ENCODE data around the gene DRC1. TPM values are rescaled to one million over a fixed set of nuclear protein-coding genes. Genes with fewer than 3 reads are reported as not detected.

DRC1 gene
- total RNA-seq, 1 experiment from 2014 or later: not detected

DNA sequence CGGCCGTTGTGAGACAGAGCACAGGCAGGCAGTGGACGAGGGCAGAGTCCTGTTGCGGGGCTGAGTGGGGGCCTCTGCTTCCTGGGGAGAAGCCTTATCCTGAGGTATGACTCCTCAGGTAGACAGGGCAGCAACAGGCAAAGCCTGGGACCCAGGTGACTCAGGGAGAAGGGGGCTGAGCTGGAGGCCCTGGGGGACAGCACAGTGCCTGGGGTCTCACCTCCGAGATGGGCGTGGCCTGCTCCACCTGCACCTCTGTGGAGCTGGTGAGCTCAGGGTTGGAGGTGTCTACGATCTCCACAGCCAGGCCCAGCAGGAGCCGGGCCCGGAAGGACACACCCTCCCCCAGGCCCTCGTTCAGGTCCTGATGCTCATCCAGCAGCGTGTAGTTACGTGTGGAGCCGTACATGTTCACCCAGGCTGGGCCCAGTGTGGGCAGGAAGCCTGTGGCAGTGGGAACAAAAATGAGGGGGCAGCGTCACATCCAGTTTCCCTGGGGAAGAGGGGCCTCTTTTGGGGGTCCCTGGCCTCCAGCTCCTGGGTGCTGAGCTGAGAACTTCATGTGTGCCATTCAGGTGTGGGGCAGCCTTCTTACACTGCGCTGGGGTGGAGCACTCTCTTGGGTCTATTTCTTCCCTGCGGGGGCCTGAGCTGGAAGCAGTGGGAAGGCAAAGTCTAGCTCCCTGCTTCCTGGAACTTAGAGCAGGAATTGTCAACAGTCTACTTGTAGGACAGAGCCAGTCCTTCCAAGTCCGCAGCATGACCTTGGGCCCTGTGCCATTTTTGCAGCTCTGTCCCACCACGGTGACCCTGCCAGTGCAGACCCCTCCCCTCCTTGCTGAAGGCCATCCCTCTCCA is 79.1 kb downstream of the DRC1 start:
- Histone ChIP-seq H2BK15ac (ENCODE audit: low read depth, low read length) (no peak overlapping the region), H3K4me1 (ENCODE audit: insufficient read depth, low read length) (no peaks in the 10 kb centered on the region; the same call in 1 of the 2 replicates), H4K91ac (ENCODE audit: insufficient read length, low read depth, low read length) (no peak overlapping the region), H3K79me2 (ENCODE audit: insufficient read depth, low read length) (no peaks in the 10 kb centered on the region), H4K5ac (ENCODE audit: insufficient read length, low read depth, low read length) (no peak overlapping the region), H3K27me3 (ENCODE audit: insufficient read depth, low read length) (no peaks in the 10 kb centered on the region), H3K23ac (ENCODE audit: insufficient read length, low read depth, low read length) (no peak overlapping the region), H4K8ac (replicated peaks; ENCODE audit: insufficient read length, low read depth, low read length) (no peak overlapping the region), H3K56ac (ENCODE audit: insufficient read length, low read depth, low read length) (no peak overlapping the region), H4K20me1 (ENCODE audit: control insufficient read depth, insufficient read depth, insufficient read length) (peaks cover 3% of the 10 kb centered on the region), H2BK5ac (ENCODE audit: insufficient read length, low read length) (no peak overlapping the region), H3K4ac (ENCODE audit: low read depth, low read length) (no peak overlapping the region), H3K4me2 (ENCODE audit: insufficient read depth, insufficient read length, low read length) (no peak overlapping the region), H2BK120ac (ENCODE audit: low read depth, low read length, poor library complexity, severe bottlenecking) (no peak overlapping the region), H3K23me2 (ENCODE audit: insufficient read length, low read depth, low read length, poor library complexity, severe bottlenecking) (no peaks in the 10 kb centered on the region), H3K18ac (ENCODE audit: insufficient read length, low read depth, low read length) (no peak overlapping the region), H3K27ac (ENCODE audit: insufficient read length, low read depth, low read length) (no peak overlapping the region), H3K14ac (ENCODE audit: insufficient read depth, low read length) (no peak overlapping the region; the same call in 1 of the 2 replicates), H3T11ph (ENCODE audit: low read length) (no peak overlapping the region), H3K9ac (ENCODE audit: extremely low read depth, insufficient read length, low read length) (no peak overlapping the region), H2BK12ac (ENCODE audit: insufficient read length, low read depth, low read length) (no peak overlapping the region), H3K9me3 (ENCODE audit: control insufficient read depth, low read depth, low read length) (no peaks in the 10 kb centered on the region), H3K79me1 (ENCODE audit: insufficient read depth, low read depth, low read length, poor library complexity, severe bottlenecking) (no peaks in the 10 kb centered on the region), H2AFZ (ENCODE audit: low read length) (no peak overlapping the region), H2AK5ac (ENCODE audit: insufficient read length, low read length) (no peak overlapping the region), H2BK20ac (ENCODE audit: low read depth, low read length, poor library complexity, severe bottlenecking) (no peak overlapping the region)
- Mint-ChIP-seq H3K27ac (no peak overlapping the region), H3K9me3 (no peaks in the 10 kb centered on the region; a peak in 2 of 5 replicates), H3K4me1 (peaks cover 5 to 11% of the 10 kb centered on the region in 2 experiments), H3K36me3 (ENCODE audit: insufficient read depth in 1 of 3, low read depth in 3 of 3) (peaks cover 0 to 2% (median 0%) of the 10 kb centered on the region in 3 experiments; a peak in 2 of 7 replicates), H3K4me3 (no peak overlapping the region), H3K27me3 (ENCODE audit: low read depth) (peaks cover 5% of the 10 kb centered on the region)
- DNase-seq: no peak
- TF ChIP-seq, protein P1, sequence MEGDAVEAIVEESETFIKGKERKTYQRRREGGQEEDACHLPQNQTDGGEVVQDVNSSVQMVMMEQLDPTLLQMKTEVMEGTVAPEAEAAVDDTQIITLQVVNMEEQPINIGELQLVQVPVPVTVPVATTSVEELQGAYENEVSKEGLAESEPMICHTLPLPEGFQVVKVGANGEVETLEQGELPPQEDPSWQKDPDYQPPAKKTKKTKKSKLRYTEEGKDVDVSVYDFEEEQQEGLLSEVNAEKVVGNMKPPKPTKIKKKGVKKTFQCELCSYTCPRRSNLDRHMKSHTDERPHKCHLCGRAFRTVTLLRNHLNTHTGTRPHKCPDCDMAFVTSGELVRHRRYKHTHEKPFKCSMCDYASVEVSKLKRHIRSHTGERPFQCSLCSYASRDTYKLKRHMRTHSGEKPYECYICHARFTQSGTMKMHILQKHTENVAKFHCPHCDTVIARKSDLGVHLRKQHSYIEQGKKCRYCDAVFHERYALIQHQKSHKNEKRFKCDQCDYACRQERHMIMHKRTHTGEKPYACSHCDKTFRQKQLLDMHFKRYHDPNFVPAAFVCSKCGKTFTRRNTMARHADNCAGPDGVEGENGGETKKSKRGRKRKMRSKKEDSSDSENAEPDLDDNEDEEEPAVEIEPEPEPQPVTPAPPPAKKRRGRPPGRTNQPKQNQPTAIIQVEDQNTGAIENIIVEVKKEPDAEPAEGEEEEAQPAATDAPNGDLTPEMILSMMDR (conservative IDR thresholded peaks at IDR 0.05): no peak
- no CpG with 5 or more reads among the region's 18 CpGs for WGBS (ENCODE audit: extremely low coverage, insufficient read length, low lambda C conversion rate)
